SU-DHL-6 (cell line): ENCODE data around the gene CTNNA2.

Source experiments
- H2AFZ ChIP-seq: fragments of 200-600 bp; sonication (generic); 2 replicates; pipeline ENCODE4 v1.6.1; 2014; ENCODE audit warnings: low read depth, mild to moderate bottlenecking, moderate library complexity, mixed read lengths, antibody characterized with exemption, low read length; ENCODE audit not compliant: severe bottlenecking
- H3F3A ChIP-seq: fragments of 200-600 bp; shearing (Covaris generic); 2 replicates; pipeline ENCODE4 v1.6.0; 2016; ENCODE audit warnings: antibody characterized with exemption, mild to moderate bottlenecking; ENCODE audit not compliant: insufficient read depth
- H3K27ac ChIP-seq: fragments of 200-600 bp; sonication (generic); 2 replicates; pipeline ENCODE4 v1.5.1; 2016; ENCODE audit warnings: low read depth, mild to moderate bottlenecking, low read length, moderate library complexity, mixed read lengths
- H3K27me3 ChIP-seq: fragments of 200-600 bp; sonication (generic), shearing (Covaris generic); 2 replicates; pipeline ENCODE4 v1.6.0; 2014; ENCODE audit warnings: mild to moderate bottlenecking, low read length
- H3K36me3 ChIP-seq: fragments of 200-600 bp; sonication (generic); 2 replicates; pipeline ENCODE4 v1.6.1; 2014; ENCODE audit warnings: mild to moderate bottlenecking, low read length, mixed read lengths
- H3K4me2 ChIP-seq: fragments of 300-600, 200-600 bp; shearing (Covaris generic), sonication (generic); 2 replicates; pipeline ENCODE4 v1.6.0; 2014; ENCODE audit warnings: low read length, low read depth, mild to moderate bottlenecking; ENCODE audit not compliant: poor library complexity, severe bottlenecking
- H3K4me3 ChIP-seq: fragments of 200-600 bp; sonication (generic); 2 replicates; pipeline ENCODE4 v1.5.1; 2014; ENCODE audit warnings: antibody characterized with exemption, low read length, mild to moderate bottlenecking, mixed read lengths; ENCODE audit not compliant: insufficient read depth, poor library complexity, severe bottlenecking
- H3K79me2 ChIP-seq: fragments of 200-600 bp; sonication (generic); 2 replicates; pipeline ENCODE4 v1.6.1; 2014; ENCODE audit warnings: mild to moderate bottlenecking, low read length, moderate library complexity; ENCODE audit not compliant: insufficient read depth
- H3K9ac ChIP-seq: fragments of 200-600 bp; sonication (generic); 2 replicates; pipeline ENCODE4 v1.7.0; 2014; ENCODE audit warnings: mild to moderate bottlenecking, low read length
- H3K9me2 ChIP-seq: fragments of 200-600 bp; sonication (generic); replicated peaks from 2 replicates; pipeline ENCODE4 v1.6.1; 2014; ENCODE audit warnings: low read length; ENCODE audit not compliant: insufficient read depth
- H3K9me3 ChIP-seq: fragments of 200-600 bp; sonication (generic); 2 replicates; pipeline ENCODE4 v1.6.1; 2014; ENCODE audit warnings: low read length, mixed read lengths; ENCODE audit not compliant: insufficient read depth
- H4K20me1 ChIP-seq: fragments of 200-600 bp; sonication (generic); 2 replicates; pipeline ENCODE4 v1.6.1; 2014; ENCODE audit warnings: low read depth, mild to moderate bottlenecking, antibody characterized with exemption, low read length, moderate library complexity, mixed read lengths
- CTCF ChIP-seq: fragments of 200-600 bp; sonication (generic); IDR thresholded peaks from one replicate; pipeline ENCODE4 v1.5.1; 2017; ENCODE audit warnings: antibody characterized with exemption, mild to moderate bottlenecking, low read length, moderate library complexity; ENCODE audit not compliant: insufficient read depth, poor library complexity, severe bottlenecking
- EZH2phosphoT487 ChIP-seq: fragments of 200-600 bp; sonication (generic), shearing (Covaris generic); conservative IDR thresholded peaks from 2 replicates; pipeline ENCODE4 v1.6.1; 2018; ENCODE audit warnings: mild to moderate bottlenecking, antibody characterized with exemption, low read length, moderate library complexity, mixed read lengths

Gene CTNNA2

GRCh38 chr2:80370375-80371009 is 857.6 kb downstream of the CTNNA2 start:
- Histone ChIP-seq H3K9ac (no peak overlapping the region), H3K4me3 (no peak overlapping the region), H4K20me1 (no peaks in the 10 kb centered on the region), H3K27ac (no peak overlapping the region), H3K36me3 (no peaks in the 10 kb centered on the region), H3K9me3 (no peaks in the 10 kb centered on the region), H3K4me2 (no peak overlapping the region), H3K79me2 (no peaks in the 10 kb centered on the region), H3F3A (no peaks in the 10 kb centered on the region), H3K9me2 (no peaks in the 10 kb centered on the region), H3K27me3 (no peaks in the 10 kb centered on the region), H2AFZ (no peak overlapping the region)
- TF ChIP-seq EZH2phosphoT487 (no peak), CTCF (no peak)

- Histone ChIP-seq H3K9ac (no peak overlapping the region), H3K9me2 (no peaks in the 10 kb centered on the region), H3K9me3 (no peaks in the 10 kb centered on the region), H3K4me3 (no peak overlapping the region), H4K20me1 (no peaks in the 10 kb centered on the region), H3K4me2 (no peak overlapping the region), H3F3A (no peaks in the 10 kb centered on the region), H3K27ac (no peak overlapping the region), H3K36me3 (no peaks in the 10 kb centered on the region), H3K27me3 (no peaks in the 10 kb centered on the region), H3K79me2 (no peaks in the 10 kb centered on the region), H2AFZ (no peak overlapping the region)
- TF ChIP-seq CTCF: no peak
- TF ChIP-seq EZH2phosphoT487: no peak
These were observed 861.3 kb downstream of the CTNNA2 start for GRCh38 chr2:80374105-80374504.

- Histone ChIP-seq H3K9me3 (no peaks in the 10 kb centered on the region), H3K79me2 (no peaks in the 10 kb centered on the region), H3K9ac (no peak overlapping the region), H3K27ac (no peak overlapping the region), H3K27me3 (no peaks in the 10 kb centered on the region), H3K4me3 (no peak overlapping the region), H3K9me2 (no peaks in the 10 kb centered on the region), H3K4me2 (no peak overlapping the region), H3K36me3 (no peaks in the 10 kb centered on the region), H2AFZ (no peak overlapping the region), H3F3A (no peaks in the 10 kb centered on the region), H4K20me1 (no peaks in the 10 kb centered on the region)
- TF ChIP-seq EZH2phosphoT487 (no peak), CTCF (no peak)
These were observed 864.2 kb downstream of the CTNNA2 start for GRCh38 chr2:80377071-80377470.
